Neural progenitor cell (in vitro differentiated cells): ENCODE results near the gene MS4A7. TPM values are rescaled to one million over a fixed set of nuclear protein-coding genes. Genes with fewer than 3 reads are reported as not detected.

ENCODE experiments used
- DNase-seq: peaks from one replicate; pipeline ENCODE4 v3.0.0-alpha.2; 2016; ENCODE audit warnings: low spot score
- H2AFZ ChIP-seq: fragments of 200-600 bp; sonication (generic); replicated peaks from 2 replicates; pipeline ENCODE4 v1.6.1; 2016; ENCODE audit warnings: antibody characterized with exemption
- H3F3A ChIP-seq: fragments of 200-600 bp; sonication (generic); 2 replicates; pipeline ENCODE4 v1.6.1; 2016; ENCODE audit warnings: antibody characterized with exemption, low read depth
- H3K27ac ChIP-seq: fragments of 200-600 bp; sonication (generic); 2 replicates; pipeline ENCODE4 v1.5.1; 2016; ENCODE audit warnings: mild to moderate bottlenecking
- H3K27me3 ChIP-seq: fragments of 200-600 bp; sonication (generic); 2 replicates; pipeline ENCODE4 v1.6.1; 2016; ENCODE audit warnings: mild to moderate bottlenecking, moderate library complexity
- H3K36me3 ChIP-seq: fragments of 200-600 bp; sonication (generic); 2 replicates; pipeline ENCODE4 v1.5.1; 2016
- H3K4me1 ChIP-seq: fragments of 200-600 bp; sonication (generic); 2 replicates; pipeline ENCODE4 v1.6.1; 2016; ENCODE audit warnings: mixed run types
- H3K4me2 ChIP-seq: fragments of 200-600 bp; sonication (generic); 2 replicates; pipeline ENCODE4 v1.6.1; 2016
- H3K4me3 ChIP-seq: fragments of 200-600 bp; sonication (generic); 2 replicates; pipeline ENCODE4 v1.5.1; 2016
- H3K79me2 ChIP-seq: fragments of 200-600 bp; sonication (generic); 2 replicates; pipeline ENCODE4 v1.6.1; 2016; ENCODE audit warnings: low read depth
- H3K9ac ChIP-seq: fragments of 200-600 bp; sonication (generic); 2 replicates; pipeline ENCODE4 v1.6.1; 2016
- H3K9me3 ChIP-seq: fragments of 200-600 bp; sonication (generic); 2 replicates; pipeline ENCODE4 v1.5.1; 2016; ENCODE audit warnings: low read depth
- H4K20me1 ChIP-seq: fragments of 200-600 bp; sonication (generic); 2 replicates; pipeline ENCODE4 v1.6.1; 2016; ENCODE audit warnings: low read depth
- H3K27ac Mint-ChIP-seq: 3 replicates; pipeline ENCODE4 v1.8.0; 2021; ENCODE audit warnings: mixed read lengths
- H3K27me3 Mint-ChIP-seq: 2 replicates; pipeline ENCODE4 v1.8.0; 2022; ENCODE audit warnings: low read depth, mild to moderate bottlenecking, inconsistent platforms, moderate library complexity, mixed read lengths; ENCODE audit not compliant: insufficient read depth
- H3K36me3 Mint-ChIP-seq: 3 replicates; pipeline ENCODE4 v1.8.0; 2021; ENCODE audit warnings: mixed read lengths
- H3K4me1 Mint-ChIP-seq: 3 replicates; pipeline ENCODE4 v1.8.0; 2021; ENCODE audit warnings: mixed read lengths
- H3K4me3 Mint-ChIP-seq: 3 replicates; pipeline ENCODE4 v1.8.0; 2021; ENCODE audit warnings: mild to moderate bottlenecking, moderate library complexity, mixed read lengths
- H3K9me3 Mint-ChIP-seq: 3 replicates; pipeline ENCODE4 v1.8.0; 2020; ENCODE audit warnings: mixed read lengths
- EZH2 ChIP-seq: fragments of 200-600 bp; sonication (generic); IDR thresholded peaks from 2 replicates; pipeline ENCODE4 v1.6.1; 2017; ENCODE audit warnings: antibody characterized with exemption, mild to moderate bottlenecking, moderate library complexity
- EZH2phosphoT487 ChIP-seq: fragments of 200-600 bp; sonication (generic); IDR thresholded peaks from 2 replicates; pipeline ENCODE4 v1.6.1; 2017; ENCODE audit warnings: antibody characterized with exemption
- total RNA-seq: library from RNA; depleted of rRNA; stranded (reverse); fragments of >200 nt; gene quantifications from 2 replicates; pipeline ENCODE4 v1.2.3, GENCODE V29; 2015; ENCODE audit warnings: low replicate concordance
- TF ChIP-seq, protein P1 (sequence below): fragments of 200-600 bp; sonication (generic); IDR thresholded peaks from 2 replicates; pipeline ENCODE4 v1.5.1; 2017; ENCODE audit warnings: antibody characterized with exemption, mild to moderate bottlenecking

Gene MS4A7
- total RNA-seq, 1 donor from 2014 or later = not detected

DNA sequence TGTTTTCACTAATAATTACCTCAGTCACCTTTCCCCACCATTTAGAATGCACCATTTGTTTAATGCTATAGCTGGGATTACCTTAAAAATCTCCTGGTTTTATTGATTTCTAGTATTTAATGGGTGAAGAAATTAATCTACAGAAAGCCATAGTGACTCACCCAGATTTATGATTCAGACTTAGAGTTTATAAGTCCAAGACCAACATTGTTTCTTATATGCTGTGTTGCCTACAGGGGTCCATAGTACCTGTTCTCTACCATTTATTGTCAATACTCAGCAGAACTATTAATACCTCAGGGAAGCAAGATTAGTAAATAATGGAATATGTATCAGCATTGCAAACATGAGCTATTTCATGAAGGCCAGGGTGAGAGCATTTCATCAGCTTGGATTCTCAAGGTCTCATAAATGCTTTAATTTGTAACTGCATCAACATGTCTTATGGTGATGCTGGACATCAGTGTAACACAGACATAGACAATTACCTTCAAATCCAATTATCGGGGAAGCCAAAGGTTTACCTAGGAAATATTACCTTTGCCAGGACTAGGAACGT, 8.0 kb upstream of the MS4A7 start:
- H3K27ac Mint-ChIP-seq = no peak overlapping the region
- H3K9me3 Mint-ChIP-seq = no peaks in the 10 kb centered on the region
- H3F3A ChIP-seq = no peaks in the 10 kb centered on the region
- H3K4me1 Mint-ChIP-seq = no peaks in the 10 kb centered on the region
- no peak for TF ChIP-seq EZH2
- TF ChIP-seq EZH2phosphoT487 = no peak
- TF ChIP-seq, protein P1, sequence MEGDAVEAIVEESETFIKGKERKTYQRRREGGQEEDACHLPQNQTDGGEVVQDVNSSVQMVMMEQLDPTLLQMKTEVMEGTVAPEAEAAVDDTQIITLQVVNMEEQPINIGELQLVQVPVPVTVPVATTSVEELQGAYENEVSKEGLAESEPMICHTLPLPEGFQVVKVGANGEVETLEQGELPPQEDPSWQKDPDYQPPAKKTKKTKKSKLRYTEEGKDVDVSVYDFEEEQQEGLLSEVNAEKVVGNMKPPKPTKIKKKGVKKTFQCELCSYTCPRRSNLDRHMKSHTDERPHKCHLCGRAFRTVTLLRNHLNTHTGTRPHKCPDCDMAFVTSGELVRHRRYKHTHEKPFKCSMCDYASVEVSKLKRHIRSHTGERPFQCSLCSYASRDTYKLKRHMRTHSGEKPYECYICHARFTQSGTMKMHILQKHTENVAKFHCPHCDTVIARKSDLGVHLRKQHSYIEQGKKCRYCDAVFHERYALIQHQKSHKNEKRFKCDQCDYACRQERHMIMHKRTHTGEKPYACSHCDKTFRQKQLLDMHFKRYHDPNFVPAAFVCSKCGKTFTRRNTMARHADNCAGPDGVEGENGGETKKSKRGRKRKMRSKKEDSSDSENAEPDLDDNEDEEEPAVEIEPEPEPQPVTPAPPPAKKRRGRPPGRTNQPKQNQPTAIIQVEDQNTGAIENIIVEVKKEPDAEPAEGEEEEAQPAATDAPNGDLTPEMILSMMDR = no peak
- H3K79me2 ChIP-seq = no peaks in the 10 kb centered on the region
- H3K9me3 ChIP-seq = peaks cover 5% of the 10 kb centered on the region
- no peaks in the 10 kb centered on the region for H4K20me1 ChIP-seq
- no peak overlapping the region for H3K4me3 Mint-ChIP-seq
- DNase-seq = no peak
- no peak overlapping the region for H2AFZ ChIP-seq
- no peaks in the 10 kb centered on the region for H3K27me3 Mint-ChIP-seq
- no peaks in the 10 kb centered on the region for H3K27me3 ChIP-seq
- H3K9ac ChIP-seq = no peak overlapping the region
- no peak overlapping the region for H3K4me2 ChIP-seq
- no peak overlapping the region for H3K4me3 ChIP-seq
- H3K36me3 ChIP-seq = no peaks in the 10 kb centered on the region
- H3K27ac ChIP-seq = no peak overlapping the region
- no peaks in the 10 kb centered on the region for H3K4me1 ChIP-seq
- H3K36me3 Mint-ChIP-seq = no peaks in the 10 kb centered on the region

- no peaks in the 10 kb centered on the region for H3K27me3 ChIP-seq
- no peaks in the 10 kb centered on the region for H3K9me3 Mint-ChIP-seq
- H2AFZ ChIP-seq = no peak overlapping the region
- H3K4me3 ChIP-seq = no peak overlapping the region
- no peak overlapping the region for H3K4me2 ChIP-seq
- H3K27ac Mint-ChIP-seq = no peak overlapping the region
- no peaks in the 10 kb centered on the region for H3F3A ChIP-seq
- H3K4me1 Mint-ChIP-seq = no peaks in the 10 kb centered on the region
- H3K27me3 Mint-ChIP-seq = no peaks in the 10 kb centered on the region
- no peaks in the 10 kb centered on the region for H3K4me1 ChIP-seq
- H3K9ac ChIP-seq = no peak overlapping the region
- H3K36me3 Mint-ChIP-seq = no peaks in the 10 kb centered on the region
- H3K4me3 Mint-ChIP-seq = no peak overlapping the region
- peaks cover 5% of the 10 kb centered on the region for H3K9me3 ChIP-seq
- TF ChIP-seq EZH2 = no peak
- TF ChIP-seq, protein P1 = no peak
- TF ChIP-seq EZH2phosphoT487 = no peak
- DNase-seq = no peak
- H4K20me1 ChIP-seq = no peaks in the 10 kb centered on the region
- H3K36me3 ChIP-seq = no peaks in the 10 kb centered on the region
- H3K79me2 ChIP-seq = no peaks in the 10 kb centered on the region
- H3K27ac ChIP-seq = no peak overlapping the region
Observed at GRCh38 chr11:60370811-60371298, 7.5 kb upstream of the MS4A7 start.

DNA sequence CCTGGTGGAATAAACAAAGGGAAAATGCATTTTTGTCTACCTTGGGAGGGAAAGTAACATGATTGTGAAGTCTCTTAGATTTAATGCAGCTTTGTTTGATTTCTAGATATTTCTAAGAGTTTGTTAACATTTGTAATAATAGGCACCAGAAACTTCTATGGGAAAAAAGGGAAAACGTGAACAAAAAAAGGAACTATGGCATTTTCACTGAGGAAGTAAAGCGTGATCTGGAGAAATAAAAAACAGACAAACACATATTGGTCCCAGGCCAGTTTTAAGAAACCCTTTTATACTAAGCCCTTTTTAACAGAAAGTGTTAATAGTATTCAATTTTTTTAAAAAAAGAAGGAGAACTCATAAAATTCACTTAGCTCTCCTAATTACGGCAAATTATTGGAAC, 6.9 kb upstream of the MS4A7 start:
- Mint-ChIP-seq H3K4me1 (no peaks in the 10 kb centered on the region), H3K27me3 (no peaks in the 10 kb centered on the region), H3K4me3 (no peak overlapping the region), H3K27ac (no peak overlapping the region), H3K36me3 (no peaks in the 10 kb centered on the region), H3K9me3 (no peaks in the 10 kb centered on the region)
- TF ChIP-seq EZH2phosphoT487 = no peak
- no peak for TF ChIP-seq EZH2
- TF ChIP-seq, protein P1 = no peak
- Histone ChIP-seq H3K9me3 (peaks cover 5% of the 10 kb centered on the region), H3F3A (no peaks in the 10 kb centered on the region), H3K9ac (no peak overlapping the region), H4K20me1 (no peaks in the 10 kb centered on the region), H3K27me3 (no peaks in the 10 kb centered on the region), H3K4me3 (no peak overlapping the region), H3K4me2 (no peak overlapping the region), H3K4me1 (no peaks in the 10 kb centered on the region), H2AFZ (no peak overlapping the region), H3K36me3 (no peaks in the 10 kb centered on the region), H3K79me2 (no peaks in the 10 kb centered on the region), H3K27ac (no peak overlapping the region)
- DNase-seq = no peak
